H9 (cell line): ENCODE results near the gene FCN1. TPM values are rescaled to one million over a fixed set of nuclear protein-coding genes. Genes with fewer than 3 reads are reported as not detected.

ENCODE experiments used
- DNase-seq: peaks from one replicate; pipeline ENCODE4 v3.0.0-alpha.2; 2017
- H2AFZ ChIP-seq: one replicate; pipeline ENCODE4 v1.6.1; 2013; ENCODE audit warnings: mild to moderate bottlenecking, low read length, control low read depth, moderate library complexity
- H2AK5ac ChIP-seq: 2 replicates; pipeline ENCODE4 v1.6.1; 2013; ENCODE audit warnings: low read length, control low read depth, mixed read lengths; ENCODE audit not compliant: insufficient read length
- H2BK120ac ChIP-seq: one replicate; pipeline ENCODE4 v1.6.1; 2013; ENCODE audit warnings: low read depth, mild to moderate bottlenecking, low read length, control low read depth, inconsistent platforms; ENCODE audit not compliant: poor library complexity, severe bottlenecking
- H2BK12ac ChIP-seq: 2 replicates; pipeline ENCODE4 v1.6.1; 2013; ENCODE audit warnings: low read length, control low read depth, mixed read lengths, low read depth; ENCODE audit not compliant: insufficient read length
- H2BK15ac ChIP-seq: 2 replicates; pipeline ENCODE4 v1.6.1; 2013; ENCODE audit warnings: low read depth, low read length, control low read depth
- H2BK20ac ChIP-seq: one replicate; pipeline ENCODE4 v1.6.1; 2013; ENCODE audit warnings: low read depth, mild to moderate bottlenecking, low read length, control low read depth, inconsistent platforms; ENCODE audit not compliant: poor library complexity, severe bottlenecking
- H2BK5ac ChIP-seq: 2 replicates; pipeline ENCODE4 v1.6.1; 2013; ENCODE audit warnings: low read length, control low read depth, mixed read lengths; ENCODE audit not compliant: insufficient read length
- H3K14ac ChIP-seq: 2 replicates; pipeline ENCODE4 v1.6.1; 2013; ENCODE audit warnings: low read length, control low read depth; ENCODE audit not compliant: insufficient read depth
- H3K18ac ChIP-seq: 2 replicates; pipeline ENCODE4 v1.6.1; 2013; ENCODE audit warnings: low read depth, mild to moderate bottlenecking, mixed read lengths, low read length, control low read depth; ENCODE audit not compliant: insufficient read length
- H3K23ac ChIP-seq: 2 replicates; pipeline ENCODE4 v1.6.1; 2013; ENCODE audit warnings: low read length, control low read depth, mixed read lengths, low read depth; ENCODE audit not compliant: insufficient read length
- H3K23me2 ChIP-seq: 2 replicates; pipeline ENCODE4 v1.6.1; 2013; ENCODE audit warnings: low read depth, mild to moderate bottlenecking, mixed read lengths, low read length, control low read depth; ENCODE audit not compliant: insufficient read length, poor library complexity, severe bottlenecking
- H3K27ac ChIP-seq: 2 replicates; pipeline ENCODE4 v1.5.1; 2013; ENCODE audit warnings: low read length, control low read depth, mixed read lengths, low read depth; ENCODE audit not compliant: insufficient read length
- H3K27me3 ChIP-seq: 2 replicates; pipeline ENCODE4 v1.6.1; 2013; ENCODE audit warnings: low read length, control low read depth, inconsistent platforms; ENCODE audit not compliant: insufficient read depth
- H3K4ac ChIP-seq: 2 replicates; pipeline ENCODE4 v1.6.1; 2013; ENCODE audit warnings: low read depth, mild to moderate bottlenecking, control low read depth, inconsistent platforms, low read length, moderate library complexity
- H3K4me1 ChIP-seq: 2 replicates; pipeline ENCODE4 v1.6.1; 2013; ENCODE audit warnings: low read length, control low read depth, inconsistent platforms; ENCODE audit not compliant: insufficient read depth
- H3K4me2 ChIP-seq: 2 replicates; pipeline ENCODE4 v1.6.1; 2013; ENCODE audit warnings: low read length, control low read depth, mixed read lengths; ENCODE audit not compliant: insufficient read length, insufficient read depth
- H3K56ac ChIP-seq: 2 replicates; pipeline ENCODE4 v1.6.1; 2013; ENCODE audit warnings: low read depth, mild to moderate bottlenecking, mixed read lengths, low read length, control low read depth; ENCODE audit not compliant: insufficient read length
- H3K79me1 ChIP-seq: 2 replicates; pipeline ENCODE4 v1.6.1; 2013; ENCODE audit warnings: low read depth, mild to moderate bottlenecking, moderate library complexity, low read length, control low read depth, inconsistent platforms; ENCODE audit not compliant: insufficient read depth, poor library complexity, severe bottlenecking
- H3K79me2 ChIP-seq: 2 replicates; pipeline ENCODE4 v1.6.1; 2013; ENCODE audit warnings: low read length, control low read depth, inconsistent platforms; ENCODE audit not compliant: insufficient read depth
- H3K9ac ChIP-seq: 2 replicates; pipeline ENCODE4 v1.6.1; 2013; ENCODE audit warnings: low read length, control low read depth, mixed read lengths; ENCODE audit not compliant: insufficient read length; ENCODE audit errors: extremely low read depth
- H3K9me3 ChIP-seq: one replicate; pipeline ENCODE4 v1.6.1; 2013; ENCODE audit warnings: low read depth, low read length, inconsistent platforms; ENCODE audit not compliant: control insufficient read depth
- H3T11ph ChIP-seq: one replicate; pipeline ENCODE4 v1.6.1; 2013; ENCODE audit warnings: mild to moderate bottlenecking, low read length, control low read depth, inconsistent platforms
- H4K20me1 ChIP-seq: one replicate; pipeline ENCODE4 v1.6.1; 2013; ENCODE audit not compliant: control insufficient read depth, insufficient read length, insufficient read depth
- H4K5ac ChIP-seq: 2 replicates; pipeline ENCODE4 v1.6.1; 2013; ENCODE audit warnings: low read depth, mild to moderate bottlenecking, mixed read lengths, low read length, control low read depth; ENCODE audit not compliant: insufficient read length
- H4K8ac ChIP-seq: replicated peaks from 2 replicates; pipeline ENCODE4 v1.6.1; 2013; ENCODE audit warnings: low read length, control low read depth, mixed read lengths, low read depth; ENCODE audit not compliant: insufficient read length
- H4K91ac ChIP-seq: 2 replicates; pipeline ENCODE4 v1.6.1; 2013; ENCODE audit warnings: low read depth, mild to moderate bottlenecking, moderate library complexity, mixed read lengths, low read length, control low read depth; ENCODE audit not compliant: insufficient read length
- H3K27ac Mint-ChIP-seq, 3 experiments: 2 replicates in 2 of 3; 3 replicates in 1 of 3; pipeline ENCODE4 v1.8.0; 2020 to 2021; ENCODE audit warnings: mixed read lengths in 3 of 3, mild to moderate bottlenecking in 1 of 3, moderate library complexity in 1 of 3
- H3K27me3 Mint-ChIP-seq: 2 replicates; pipeline ENCODE4 v1.8.0; 2021; ENCODE audit warnings: low read depth, mild to moderate bottlenecking, moderate library complexity, mixed read lengths
- H3K36me3 Mint-ChIP-seq, 3 experiments: 2 replicates in 2 of 3; 3 replicates in 1 of 3; pipeline ENCODE4 v1.8.0; 2020 to 2021; ENCODE audit warnings: low read depth in 3 of 3, mixed read lengths in 3 of 3; ENCODE audit not compliant: insufficient read depth in 1 of 3
- H3K4me1 Mint-ChIP-seq, 2 experiments: 2 replicates each; pipeline ENCODE4 v1.8.0; 2020; ENCODE audit warnings: mixed read lengths in 2 of 2
- H3K4me3 Mint-ChIP-seq, 2 experiments: 2 replicates in 1 of 2; 3 replicates in 1 of 2; pipeline ENCODE4 v1.8.0; 2020 to 2021; ENCODE audit warnings: mild to moderate bottlenecking in 2 of 2, mixed read lengths in 2 of 2, moderate library complexity in 1 of 2
- H3K9me3 Mint-ChIP-seq, 2 experiments: 2 replicates in 1 of 2; 3 replicates in 1 of 2; pipeline ENCODE4 v1.8.0; 2020; ENCODE audit warnings: mild to moderate bottlenecking in 2 of 2, mixed read lengths in 2 of 2, moderate library complexity in 1 of 2
- CTCF ChIP-seq: fragments of 200-600 bp; sonication (generic); conservative IDR thresholded peaks from 3 replicates; pipeline ENCODE4 v1.8.0; 2021; ENCODE audit warnings: antibody characterized with exemption, mild to moderate bottlenecking
- WGBS: extraction: QIAGEN DNeasy Blood & Tissue Kit; methylation state at CpG from one replicate; pipeline ENCODE4 v1.1.7; 2013; ENCODE audit warnings: missing lambda C conversion rate, low lambda C conversion rate, mixed read lengths; ENCODE audit not compliant: insufficient read length; ENCODE audit errors: extremely low coverage; 5-methylcytosine and 5-hydroxymethylcytosine counted together
- total RNA-seq: library from RNA; stranded (reverse); gene quantifications from 2 replicates; pipeline ENCODE4 v1.2.1, GENCODE V29; 2021

Gene FCN1
- total RNA-seq, 1 experiment from 2014 or later: not detected

- Mint-ChIP-seq H3K27ac (no peak overlapping the region), H3K9me3 (peaks cover 6 to 9% of the 10 kb centered on the region in 2 experiments; a peak in 4 of 5 replicates), H3K4me3 (no peak overlapping the region), H3K36me3 (peaks cover 0 to 8% (median 0%) of the 10 kb centered on the region in 3 experiments; a peak in 2 of 7 replicates), H3K4me1 (peaks cover 0 to 4% of the 10 kb centered on the region in 2 experiments; a peak in 2 of 4 replicates), H3K27me3 (peaks cover 4% of the 10 kb centered on the region)
- no peak overlapping the region for H3K56ac ChIP-seq
- no peak overlapping the region for H4K91ac ChIP-seq
- H3K14ac ChIP-seq: no peak overlapping the region; the same call in 1 of the 2 replicates
- TF ChIP-seq CTCF: no peak
- no peak for DNase-seq
- no peak overlapping the region for H3K18ac ChIP-seq
- WGBS: no CpG with 5 or more reads among the region's 10 CpGs
- no peak overlapping the region for H3T11ph ChIP-seq
- no peak overlapping the region for H4K5ac ChIP-seq
- H4K8ac ChIP-seq: no peak overlapping the region
- H3K79me1 ChIP-seq: no peaks in the 10 kb centered on the region
- no peaks in the 10 kb centered on the region for H3K23me2 ChIP-seq
- H3K27me3 ChIP-seq: no peaks in the 10 kb centered on the region
- no peaks in the 10 kb centered on the region for H3K79me2 ChIP-seq
- H2BK12ac ChIP-seq: no peak overlapping the region
- H2BK120ac ChIP-seq: no peak overlapping the region
- H2BK5ac ChIP-seq: no peak overlapping the region
- H3K4ac ChIP-seq: no peak overlapping the region
- no peak overlapping the region for H2AK5ac ChIP-seq
- peaks cover 7% of the 10 kb centered on the region for H3K9me3 ChIP-seq
- no peak overlapping the region for H3K27ac ChIP-seq
- H3K23ac ChIP-seq: no peak overlapping the region
- H3K4me1 ChIP-seq: no peaks in the 10 kb centered on the region
- no peak overlapping the region for H3K9ac ChIP-seq
- no peak overlapping the region for H2BK20ac ChIP-seq
- no peaks in the 10 kb centered on the region for H4K20me1 ChIP-seq
- H2BK15ac ChIP-seq: no peak overlapping the region
- no peak overlapping the region for H2AFZ ChIP-seq
- no peak overlapping the region for H3K4me2 ChIP-seq
These were observed 28.1 kb downstream of the FCN1 start for GRCh38 chr9:134889386-134890154.
